Measurements from ENCODE around the gene MROH9. TPM values are rescaled to one million over a fixed set of nuclear protein-coding genes. Genes with fewer than 3 reads are reported as not detected.

Gene MROH9
- polyA plus RNA-seq, 1 donor (not counting 4 experiments of a cell fraction or from before 2014, with no cell fraction given) = 0.04 TPM

DNA sequence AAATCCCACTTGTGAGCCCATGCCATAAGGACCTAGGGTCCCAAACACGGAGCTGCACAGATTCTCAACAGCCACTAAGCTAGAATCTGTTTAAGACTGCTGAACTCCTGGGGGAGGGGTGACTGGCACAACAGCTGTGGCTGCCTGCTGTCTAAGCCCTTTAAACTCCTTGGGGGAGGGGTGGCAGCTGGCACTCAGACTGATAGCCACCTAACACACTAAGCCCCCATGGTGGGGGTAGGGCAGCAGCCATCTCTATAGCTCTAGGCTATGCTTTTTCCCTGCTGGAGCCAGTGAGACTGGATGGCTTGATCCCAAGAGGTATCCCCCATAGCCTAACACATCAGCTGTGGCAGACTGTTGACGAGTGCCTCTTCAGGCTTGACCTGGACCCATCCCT lies 82.1 kb downstream of the MROH9 start:
- DNase-seq (ENCODE audit: low read depth, low spot score) (no peak), FAIRE-seq (no peak)
- Histone ChIP-seq H3K9ac (ENCODE audit: control insufficient read depth, extremely low read depth, insufficient read depth, low read length) (no peak overlapping the region), H2AFZ (ENCODE audit: control insufficient read depth, low read length) (no peak overlapping the region), H3K79me2 (ENCODE audit: control insufficient read depth, insufficient read depth, low read length) (no peaks in the 10 kb centered on the region), H3K9me1 (ENCODE audit: control insufficient read depth, extremely low read depth, insufficient read depth, low read length) (no peaks in the 10 kb centered on the region), H4K20me1 (ENCODE audit: control insufficient read depth, extremely low read depth, insufficient read depth, low read length) (no peaks in the 10 kb centered on the region), H3K36me3 (ENCODE audit: control insufficient read depth in 2 of 2, extremely low read depth in 1 of 2, insufficient read depth in 2 of 2, low read length in 2 of 2) (no peaks in the 10 kb centered on the region), H3K27me3 (ENCODE audit: control insufficient read depth, extremely low read depth, insufficient read depth, low read length) (no peaks in the 10 kb centered on the region), H3K4me3 (ENCODE audit: control insufficient read depth in 2 of 3, extremely low read depth in 1 of 3, insufficient read depth in 2 of 3, low read depth in 1 of 3, low read length in 3 of 3) (no peak overlapping the region), H3K27ac (ENCODE audit: control insufficient read depth, insufficient read depth, low read length) (no peak overlapping the region), H3K4me2 (ENCODE audit: control insufficient read depth, extremely low read depth, insufficient read depth, low read depth, low read length) (no peak overlapping the region), H3K9me3 (ENCODE audit: control insufficient read depth, low read depth, low read length) (no peaks in the 10 kb centered on the region), H3K4me1 (ENCODE audit: control insufficient read depth, extremely low read depth, insufficient read depth, low read length) (no peaks in the 10 kb centered on the region)
- TF ChIP-seq, protein P1, sequence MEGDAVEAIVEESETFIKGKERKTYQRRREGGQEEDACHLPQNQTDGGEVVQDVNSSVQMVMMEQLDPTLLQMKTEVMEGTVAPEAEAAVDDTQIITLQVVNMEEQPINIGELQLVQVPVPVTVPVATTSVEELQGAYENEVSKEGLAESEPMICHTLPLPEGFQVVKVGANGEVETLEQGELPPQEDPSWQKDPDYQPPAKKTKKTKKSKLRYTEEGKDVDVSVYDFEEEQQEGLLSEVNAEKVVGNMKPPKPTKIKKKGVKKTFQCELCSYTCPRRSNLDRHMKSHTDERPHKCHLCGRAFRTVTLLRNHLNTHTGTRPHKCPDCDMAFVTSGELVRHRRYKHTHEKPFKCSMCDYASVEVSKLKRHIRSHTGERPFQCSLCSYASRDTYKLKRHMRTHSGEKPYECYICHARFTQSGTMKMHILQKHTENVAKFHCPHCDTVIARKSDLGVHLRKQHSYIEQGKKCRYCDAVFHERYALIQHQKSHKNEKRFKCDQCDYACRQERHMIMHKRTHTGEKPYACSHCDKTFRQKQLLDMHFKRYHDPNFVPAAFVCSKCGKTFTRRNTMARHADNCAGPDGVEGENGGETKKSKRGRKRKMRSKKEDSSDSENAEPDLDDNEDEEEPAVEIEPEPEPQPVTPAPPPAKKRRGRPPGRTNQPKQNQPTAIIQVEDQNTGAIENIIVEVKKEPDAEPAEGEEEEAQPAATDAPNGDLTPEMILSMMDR (optimal IDR thresholded peaks at IDR 0.05 in 1 of 3, IDR thresholded peaks at IDR 0.05 in 1 of 3, conservative IDR thresholded peaks at IDR 0.05 in 1 of 3; ENCODE audit: extremely low read depth in 1 of 3, insufficient read depth in 2 of 3, low read length in 3 of 3) = no peak
- TF ChIP-seq EZH2 (IDR thresholded peaks at IDR 0.05; ENCODE audit: low read length) = no peak
- dilution Hi-C loops (cut with MboI; ENCODE audit: extremely low pct_ligation_motif_present, low sequenced_read_pairs) = no loop called here

DNA sequence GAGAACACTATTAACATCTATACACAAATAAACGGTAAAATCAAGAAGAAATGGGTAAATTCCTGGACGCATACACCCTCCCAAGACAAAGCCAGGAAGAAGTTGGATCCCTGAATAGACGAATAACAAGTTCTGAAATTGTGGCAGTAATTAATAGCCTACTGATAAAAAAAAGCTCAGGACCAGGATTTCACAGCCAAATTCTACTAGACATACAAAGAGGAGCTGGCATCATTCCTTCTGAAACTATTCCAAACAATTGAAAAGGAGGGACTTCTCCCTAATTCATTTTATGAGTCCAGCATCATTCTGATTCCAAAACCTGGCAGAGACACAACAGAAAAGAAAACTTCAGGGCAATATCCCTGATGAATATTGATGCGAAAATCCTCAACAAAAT lies 84.6 kb downstream of the MROH9 start:
- no peak overlapping the region for H3K27ac ChIP-seq (ENCODE audit: control insufficient read depth, insufficient read depth, low read length)
- no peak overlapping the region for H3K9ac ChIP-seq (ENCODE audit: control insufficient read depth, extremely low read depth, insufficient read depth, low read length)
- FAIRE-seq = no peak

More for the DNA sequence above, 84.6 kb downstream of the MROH9 start:
- H2AFZ ChIP-seq (ENCODE audit: control insufficient read depth, low read length) = no peak overlapping the region
- H3K79me2 ChIP-seq (ENCODE audit: control insufficient read depth, insufficient read depth, low read length) = no peaks in the 10 kb centered on the region
- H3K4me3 ChIP-seq (ENCODE audit: control insufficient read depth in 2 of 3, extremely low read depth in 1 of 3, insufficient read depth in 2 of 3, low read depth in 1 of 3, low read length in 3 of 3) = no peak overlapping the region
- H3K4me1 ChIP-seq (ENCODE audit: control insufficient read depth, extremely low read depth, insufficient read depth, low read length) = no peaks in the 10 kb centered on the region
- no peak overlapping the region for H3K4me2 ChIP-seq (ENCODE audit: control insufficient read depth, extremely low read depth, insufficient read depth, low read depth, low read length)
- no peak for TF ChIP-seq EZH2 (IDR thresholded peaks at IDR 0.05; ENCODE audit: low read length)
- TF ChIP-seq, protein P1 (optimal IDR thresholded peaks at IDR 0.05 in 1 of 3, IDR thresholded peaks at IDR 0.05 in 1 of 3, conservative IDR thresholded peaks at IDR 0.05 in 1 of 3; ENCODE audit: extremely low read depth in 1 of 3, insufficient read depth in 2 of 3, low read length in 3 of 3) = no peak
- no peaks in the 10 kb centered on the region for H3K9me1 ChIP-seq (ENCODE audit: control insufficient read depth, extremely low read depth, insufficient read depth, low read length)
- H3K36me3 ChIP-seq (ENCODE audit: control insufficient read depth in 2 of 2, extremely low read depth in 1 of 2, insufficient read depth in 2 of 2, low read length in 2 of 2) = no peaks in the 10 kb centered on the region
- no peaks in the 10 kb centered on the region for H3K9me3 ChIP-seq (ENCODE audit: control insufficient read depth, low read depth, low read length)
- H4K20me1 ChIP-seq (ENCODE audit: control insufficient read depth, extremely low read depth, insufficient read depth, low read length) = no peaks in the 10 kb centered on the region
- DNase-seq (ENCODE audit: low read depth, low spot score) = no peak
- dilution Hi-C loops (cut with MboI; ENCODE audit: extremely low pct_ligation_motif_present, low sequenced_read_pairs) = no loop called here
- H3K27me3 ChIP-seq (ENCODE audit: control insufficient read depth, extremely low read depth, insufficient read depth, low read length) = no peaks in the 10 kb centered on the region
